Measurements from ENCODE around the gene GABBR2.

The GABBR2 gene

GRCh38 chr9:98306384-98307145 is 402.2 kb downstream of the GABBR2 start:
- Histone ChIP-seq H3K4me1 (ENCODE audit: control insufficient read depth, insufficient read depth, low read length, poor library complexity, severe bottlenecking) (no peaks in the 10 kb centered on the region), H3K27ac (ENCODE audit: insufficient read depth, low read length, poor library complexity, severe bottlenecking) (no peak overlapping the region), H3K4me3 (ENCODE audit: insufficient read depth, low read depth, low read length, poor library complexity, severe bottlenecking) (no peak overlapping the region), H3K36me3 (ENCODE audit: control insufficient read depth, insufficient read depth, low read length) (no peaks in the 10 kb centered on the region), H3K9me3 (ENCODE audit: control insufficient read depth, low read length) (no peaks in the 10 kb centered on the region), H3K27me3 (replicated peaks; ENCODE audit: control insufficient read depth, insufficient read depth, low read length, poor library complexity, severe bottlenecking) (no peaks in the 10 kb centered on the region)
- DNase-seq, result no peak

DNA sequence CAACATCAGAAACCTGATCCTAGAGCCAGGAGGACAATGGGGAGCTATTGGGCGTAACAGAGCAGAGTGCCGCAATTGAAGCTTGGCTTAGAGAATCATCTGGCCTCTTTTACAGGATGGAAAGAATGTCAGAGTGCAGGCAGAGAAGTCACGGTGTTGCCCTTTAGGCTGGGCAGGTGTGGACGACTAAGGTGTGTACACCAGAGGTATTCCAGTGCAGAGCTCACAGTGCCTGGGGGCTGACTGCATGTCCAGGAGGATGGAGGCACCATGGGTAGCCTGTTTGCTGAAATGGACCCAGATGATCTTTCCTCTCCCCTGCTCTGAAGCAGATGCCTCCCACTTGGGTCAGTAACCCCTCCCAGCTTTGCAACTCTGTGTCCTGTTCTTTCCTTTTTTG is 404.4 kb downstream of the GABBR2 start:
- H3K27ac ChIP-seq (ENCODE audit: insufficient read depth, low read length, poor library complexity, severe bottlenecking), result no peak overlapping the region
- no peaks in the 10 kb centered on the region for H3K36me3 ChIP-seq (ENCODE audit: control insufficient read depth, insufficient read depth, low read length)
- no peak overlapping the region for H3K4me3 ChIP-seq (ENCODE audit: insufficient read depth, low read depth, low read length, poor library complexity, severe bottlenecking)
- H3K4me1 ChIP-seq (ENCODE audit: control insufficient read depth, insufficient read depth, low read length, poor library complexity, severe bottlenecking), result no peaks in the 10 kb centered on the region
- no peaks in the 10 kb centered on the region for H3K9me3 ChIP-seq (ENCODE audit: control insufficient read depth, low read length)
- H3K27me3 ChIP-seq (replicated peaks; ENCODE audit: control insufficient read depth, insufficient read depth, low read length, poor library complexity, severe bottlenecking), result no peaks in the 10 kb centered on the region
- DNase-seq, result no peak

DNA sequence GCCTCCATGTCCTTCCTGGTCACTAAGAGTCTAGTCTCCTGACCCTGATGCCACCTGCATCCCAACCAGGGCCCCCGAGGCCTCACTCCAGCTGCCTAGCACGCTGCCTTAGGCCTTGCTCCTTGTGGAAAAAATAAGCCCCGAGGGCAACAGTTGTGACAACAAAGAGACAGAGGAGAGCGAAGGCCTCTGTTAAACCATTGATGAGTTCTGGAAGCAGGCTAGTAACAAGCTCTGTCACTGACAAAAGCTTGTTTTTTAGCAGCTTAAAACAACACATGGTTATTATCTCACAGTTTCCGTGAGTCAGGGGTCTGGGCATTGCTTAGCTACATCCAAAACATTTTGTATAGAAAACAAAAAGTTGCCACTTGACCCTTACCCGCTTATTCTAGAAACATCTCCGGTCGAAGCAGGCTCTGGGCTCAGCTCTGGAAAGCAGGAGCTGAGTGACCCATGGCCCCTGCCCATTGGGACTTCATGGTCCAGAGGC is 405.1 kb downstream of the GABBR2 start:
- Histone ChIP-seq H3K27me3 (replicated peaks; ENCODE audit: control insufficient read depth, insufficient read depth, low read length, poor library complexity, severe bottlenecking) (no peaks in the 10 kb centered on the region), H3K4me3 (ENCODE audit: insufficient read depth, low read depth, low read length, poor library complexity, severe bottlenecking) (no peak overlapping the region), H3K27ac (ENCODE audit: insufficient read depth, low read length, poor library complexity, severe bottlenecking) (no peak overlapping the region), H3K9me3 (ENCODE audit: control insufficient read depth, low read length) (no peaks in the 10 kb centered on the region), H3K36me3 (ENCODE audit: control insufficient read depth, insufficient read depth, low read length) (no peaks in the 10 kb centered on the region), H3K4me1 (ENCODE audit: control insufficient read depth, insufficient read depth, low read length, poor library complexity, severe bottlenecking) (no peaks in the 10 kb centered on the region)
- no peak for DNase-seq

GRCh38 chr9:98302938-98303632 is 405.6 kb downstream of the GABBR2 start:
- DNase-seq, result no peak
- Histone ChIP-seq H3K27me3 (replicated peaks; ENCODE audit: control insufficient read depth, insufficient read depth, low read length, poor library complexity, severe bottlenecking) (no peaks in the 10 kb centered on the region), H3K27ac (ENCODE audit: insufficient read depth, low read length, poor library complexity, severe bottlenecking) (no peak overlapping the region), H3K36me3 (ENCODE audit: control insufficient read depth, insufficient read depth, low read length) (no peaks in the 10 kb centered on the region), H3K4me1 (ENCODE audit: control insufficient read depth, insufficient read depth, low read length, poor library complexity, severe bottlenecking) (no peaks in the 10 kb centered on the region), H3K9me3 (ENCODE audit: control insufficient read depth, low read length) (no peaks in the 10 kb centered on the region), H3K4me3 (ENCODE audit: insufficient read depth, low read depth, low read length, poor library complexity, severe bottlenecking) (no peak overlapping the region)

GRCh38 chr9:98302150-98302549 is 406.6 kb downstream of the GABBR2 start:
- DNase-seq, result no peak

DNA sequence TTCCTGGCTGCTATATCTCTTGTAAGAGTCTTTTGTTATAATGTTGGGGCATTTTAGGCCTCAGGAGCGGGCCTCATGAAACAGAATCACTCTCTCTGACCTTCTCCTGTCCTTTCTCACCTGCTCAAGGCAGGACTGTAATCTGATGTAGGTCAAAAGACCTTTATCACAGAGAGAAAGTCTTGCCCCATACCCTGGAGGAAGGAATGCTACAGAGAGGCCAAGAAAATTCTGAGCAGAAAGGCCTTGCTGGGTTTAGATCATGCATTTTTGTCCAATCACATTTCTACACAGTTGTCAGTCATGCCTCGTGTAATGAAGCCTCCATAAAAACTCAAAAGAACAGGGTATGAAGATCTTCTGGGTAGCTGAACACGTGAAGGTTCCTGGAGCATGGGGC is 408.1 kb downstream of the GABBR2 start:
- Histone ChIP-seq H3K4me1 (ENCODE audit: control insufficient read depth, insufficient read depth, low read length, poor library complexity, severe bottlenecking) (no peaks in the 10 kb centered on the region), H3K27me3 (replicated peaks; ENCODE audit: control insufficient read depth, insufficient read depth, low read length, poor library complexity, severe bottlenecking) (no peaks in the 10 kb centered on the region), H3K4me3 (ENCODE audit: insufficient read depth, low read depth, low read length, poor library complexity, severe bottlenecking) (no peak overlapping the region), H3K36me3 (ENCODE audit: control insufficient read depth, insufficient read depth, low read length) (no peaks in the 10 kb centered on the region), H3K27ac (ENCODE audit: insufficient read depth, low read length, poor library complexity, severe bottlenecking) (no peak overlapping the region), H3K9me3 (ENCODE audit: control insufficient read depth, low read length) (no peaks in the 10 kb centered on the region)
- DNase-seq, result no peak

More at GRCh38 chr9:98302150-98302549, 406.6 kb downstream of the GABBR2 start:
- Histone ChIP-seq H3K4me3 (ENCODE audit: insufficient read depth, low read depth, low read length, poor library complexity, severe bottlenecking) (no peak overlapping the region), H3K27ac (ENCODE audit: insufficient read depth, low read length, poor library complexity, severe bottlenecking) (no peak overlapping the region), H3K4me1 (ENCODE audit: control insufficient read depth, insufficient read depth, low read length, poor library complexity, severe bottlenecking) (no peaks in the 10 kb centered on the region), H3K36me3 (ENCODE audit: control insufficient read depth, insufficient read depth, low read length) (no peaks in the 10 kb centered on the region), H3K27me3 (replicated peaks; ENCODE audit: control insufficient read depth, insufficient read depth, low read length, poor library complexity, severe bottlenecking) (no peaks in the 10 kb centered on the region), H3K9me3 (ENCODE audit: control insufficient read depth, low read length) (no peaks in the 10 kb centered on the region)

GRCh38 chr9:98298476-98298875 is 410.3 kb downstream of the GABBR2 start:
- H3K27ac ChIP-seq (ENCODE audit: insufficient read depth, low read length, poor library complexity, severe bottlenecking), result no peak overlapping the region

DNA sequence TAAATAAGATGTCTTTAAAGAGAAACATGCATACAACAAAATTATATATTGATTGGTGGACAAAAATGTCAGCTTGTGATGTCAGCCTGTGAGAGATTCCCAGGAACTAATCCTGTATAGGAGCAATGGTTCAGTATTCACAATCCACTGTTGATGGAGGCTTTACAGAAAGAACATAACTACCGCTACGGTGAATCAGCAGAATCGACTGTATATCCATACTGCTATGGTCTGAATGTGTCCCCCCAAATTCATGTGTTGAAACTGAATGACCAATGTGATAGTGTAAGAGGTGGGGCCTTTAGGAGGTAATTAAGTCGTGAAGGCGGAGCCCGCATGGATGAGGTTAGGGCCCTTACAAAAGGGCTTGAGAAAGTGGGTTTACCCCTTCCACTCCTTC is 412.9 kb downstream of the GABBR2 start:
- H3K27me3 ChIP-seq (replicated peaks; ENCODE audit: control insufficient read depth, insufficient read depth, low read length, poor library complexity, severe bottlenecking), result no peaks in the 10 kb centered on the region
- H3K4me1 ChIP-seq (ENCODE audit: control insufficient read depth, insufficient read depth, low read length, poor library complexity, severe bottlenecking), result no peaks in the 10 kb centered on the region
- no peaks in the 10 kb centered on the region for H3K9me3 ChIP-seq (ENCODE audit: control insufficient read depth, low read length)
- DNase-seq, result no peak
- H3K36me3 ChIP-seq (ENCODE audit: control insufficient read depth, insufficient read depth, low read length), result no peaks in the 10 kb centered on the region
- H3K4me3 ChIP-seq (ENCODE audit: insufficient read depth, low read depth, low read length, poor library complexity, severe bottlenecking), result no peak overlapping the region
- no peak overlapping the region for H3K27ac ChIP-seq (ENCODE audit: insufficient read depth, low read length, poor library complexity, severe bottlenecking)

More at GRCh38 chr9:98298476-98298875, 410.3 kb downstream of the GABBR2 start:
- Histone ChIP-seq H3K9me3 (ENCODE audit: control insufficient read depth, low read length) (no peaks in the 10 kb centered on the region), H3K4me1 (ENCODE audit: control insufficient read depth, insufficient read depth, low read length, poor library complexity, severe bottlenecking) (no peaks in the 10 kb centered on the region), H3K36me3 (ENCODE audit: control insufficient read depth, insufficient read depth, low read length) (no peaks in the 10 kb centered on the region), H3K27me3 (replicated peaks; ENCODE audit: control insufficient read depth, insufficient read depth, low read length, poor library complexity, severe bottlenecking) (no peaks in the 10 kb centered on the region), H3K4me3 (ENCODE audit: insufficient read depth, low read depth, low read length, poor library complexity, severe bottlenecking) (no peak overlapping the region)
- DNase-seq, result no peak

GRCh38 chr9:98291820-98292219 is 416.9 kb downstream of the GABBR2 start:
- no peak for DNase-seq
- peaks cover 2% of the 10 kb centered on the region for H3K27me3 ChIP-seq (replicated peaks; ENCODE audit: control insufficient read depth, insufficient read depth, low read length, poor library complexity, severe bottlenecking)

DNA sequence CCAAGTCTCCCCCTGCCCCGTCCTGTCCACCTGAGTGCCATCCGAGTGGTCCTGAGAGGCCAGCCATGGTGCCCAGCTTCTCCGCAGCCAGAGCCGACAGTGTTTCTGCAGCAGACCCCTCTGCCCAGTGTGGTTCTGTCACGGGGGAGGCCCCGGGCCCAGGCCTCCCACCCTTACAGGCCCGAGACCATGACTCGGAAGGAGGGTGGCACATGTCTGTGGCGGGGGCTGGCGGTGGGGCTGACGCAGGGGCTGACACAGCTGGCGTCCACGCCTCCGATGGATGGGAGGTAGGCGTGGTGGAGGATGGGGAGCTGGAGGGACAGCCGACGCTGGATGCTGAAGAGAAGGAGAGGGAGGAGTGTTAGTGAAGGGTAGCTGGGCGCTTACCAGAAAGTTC is 418.3 kb downstream of the GABBR2 start:
- Histone ChIP-seq H3K27ac (ENCODE audit: insufficient read depth, low read length, poor library complexity, severe bottlenecking) (no peak overlapping the region), H3K4me1 (ENCODE audit: control insufficient read depth, insufficient read depth, low read length, poor library complexity, severe bottlenecking) (no peaks in the 10 kb centered on the region), H3K4me3 (ENCODE audit: insufficient read depth, low read depth, low read length, poor library complexity, severe bottlenecking) (no peak overlapping the region), H3K9me3 (ENCODE audit: control insufficient read depth, low read length) (no peaks in the 10 kb centered on the region), H3K27me3 (replicated peaks; ENCODE audit: control insufficient read depth, insufficient read depth, low read length, poor library complexity, severe bottlenecking) (peaks cover 2% of the 10 kb centered on the region), H3K36me3 (ENCODE audit: control insufficient read depth, insufficient read depth, low read length) (no peaks in the 10 kb centered on the region)
- no peak for DNase-seq

More at GRCh38 chr9:98291820-98292219, 416.9 kb downstream of the GABBR2 start:
- no peak overlapping the region for H3K4me3 ChIP-seq (ENCODE audit: insufficient read depth, low read depth, low read length, poor library complexity, severe bottlenecking)
- no peaks in the 10 kb centered on the region for H3K36me3 ChIP-seq (ENCODE audit: control insufficient read depth, insufficient read depth, low read length)
- no peaks in the 10 kb centered on the region for H3K9me3 ChIP-seq (ENCODE audit: control insufficient read depth, low read length)
- H3K4me1 ChIP-seq (ENCODE audit: control insufficient read depth, insufficient read depth, low read length, poor library complexity, severe bottlenecking), result no peaks in the 10 kb centered on the region
- no peak overlapping the region for H3K27ac ChIP-seq (ENCODE audit: insufficient read depth, low read length, poor library complexity, severe bottlenecking)
